HG03175 (cell line): Measurements from ENCODE around the gene ROGDI.

Experiments used
- ATAC-seq: cut with Tn5 transposase; IDR thresholded peaks from one replicate; pipeline ENCODE4 v1.9.1; 2021; ENCODE audit warnings: mild to moderate bottlenecking, moderate library complexity; ENCODE audit not compliant: unreplicated experiment

The ROGDI gene

DNA sequence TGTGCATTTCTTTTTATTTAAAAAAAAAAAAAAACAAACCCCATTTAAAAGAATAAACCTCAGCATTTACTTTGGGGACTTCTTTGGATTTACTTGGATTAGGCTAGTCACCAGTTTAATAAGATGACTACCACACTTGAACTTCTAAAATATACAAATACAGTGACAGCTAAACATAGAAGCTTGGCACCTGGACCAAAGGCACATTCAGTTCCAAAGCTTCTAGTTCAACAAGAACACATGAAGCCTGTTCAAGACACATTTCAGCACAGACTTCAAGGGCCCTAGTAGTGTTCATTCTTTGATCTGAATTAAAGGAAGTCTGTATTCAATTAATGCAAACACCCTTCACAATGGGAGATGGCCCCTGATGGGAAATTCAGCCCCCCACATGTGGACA is 11.6 kb upstream of the ROGDI start:
- ATAC-seq = no peak

DNA sequence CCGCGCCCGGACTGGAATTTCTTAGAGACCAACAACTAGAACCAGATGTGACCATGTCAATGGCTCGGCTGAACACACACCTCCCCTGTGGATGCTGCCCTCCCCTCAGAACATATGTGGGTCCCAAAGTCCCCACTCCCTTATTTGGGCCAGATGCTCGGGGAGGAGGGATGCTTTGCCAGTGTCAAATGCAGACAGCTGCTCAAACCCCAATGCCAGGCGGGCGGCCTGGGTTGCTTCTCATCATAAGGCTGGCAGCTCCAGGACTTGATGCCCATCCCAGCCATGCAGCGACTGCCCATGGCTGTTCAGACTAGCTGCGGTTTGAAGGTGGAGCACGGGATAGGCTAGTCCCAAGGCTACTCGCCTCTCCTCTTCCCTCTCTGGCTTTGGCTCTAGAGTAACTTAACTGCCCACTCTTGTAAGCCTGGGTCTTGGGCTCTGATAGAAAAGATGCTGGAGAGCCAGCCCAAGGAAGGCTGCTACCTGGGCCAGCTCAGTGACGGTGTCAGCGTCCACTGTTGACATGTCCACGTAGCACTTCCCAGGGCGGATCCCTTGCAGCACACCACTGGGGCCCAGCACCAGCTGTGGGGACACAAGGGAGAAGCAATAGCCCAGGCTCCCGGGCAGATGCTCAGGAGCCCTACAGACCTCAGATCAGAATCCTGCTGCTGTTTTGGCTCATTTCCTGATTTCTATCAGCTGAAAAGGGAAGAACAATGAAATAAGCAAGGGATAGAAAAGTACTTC is 11.0 kb upstream of the ROGDI start:
- ATAC-seq = no peak

DNA sequence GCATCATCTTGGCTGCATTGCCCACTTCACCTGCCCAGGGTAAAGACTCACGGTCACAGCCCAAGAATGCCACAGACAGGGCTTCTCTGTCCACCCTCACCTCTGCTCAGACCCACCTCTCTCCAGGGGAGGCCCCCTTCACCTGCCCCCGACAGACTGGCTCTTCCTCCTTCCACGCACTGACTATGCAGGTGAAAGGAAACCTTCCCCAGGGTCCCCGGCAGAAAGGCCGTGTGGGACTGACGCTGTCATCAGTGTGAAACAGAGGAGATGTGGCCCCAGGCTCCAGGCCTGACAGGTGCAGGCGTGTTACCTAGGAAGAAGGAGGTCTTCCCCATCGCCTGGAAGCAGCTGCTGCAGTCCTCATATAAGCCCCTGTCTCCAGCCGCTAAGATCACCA is 9.3 kb upstream of the ROGDI start:
- ATAC-seq = no peak

DNA sequence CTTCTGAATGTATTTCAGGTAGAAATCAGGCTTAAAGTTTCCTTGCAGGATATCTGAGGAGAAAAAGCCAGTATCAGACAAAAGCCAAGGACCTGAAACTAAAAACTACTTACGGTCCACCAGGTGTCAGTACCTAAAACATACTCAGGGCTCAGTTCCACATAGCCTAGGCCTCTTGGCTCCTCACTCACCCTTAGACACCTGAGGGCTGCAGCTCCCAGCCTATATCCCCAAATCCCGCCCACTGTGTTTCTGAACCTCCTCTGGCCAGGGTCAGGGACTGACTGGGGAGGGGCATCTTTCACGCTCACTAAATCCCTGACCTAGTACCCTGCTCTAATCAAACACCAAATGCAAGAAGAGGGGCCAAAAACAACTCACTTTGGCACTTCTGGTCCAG is 8.8 kb upstream of the ROGDI start:
- no peak for ATAC-seq

DNA sequence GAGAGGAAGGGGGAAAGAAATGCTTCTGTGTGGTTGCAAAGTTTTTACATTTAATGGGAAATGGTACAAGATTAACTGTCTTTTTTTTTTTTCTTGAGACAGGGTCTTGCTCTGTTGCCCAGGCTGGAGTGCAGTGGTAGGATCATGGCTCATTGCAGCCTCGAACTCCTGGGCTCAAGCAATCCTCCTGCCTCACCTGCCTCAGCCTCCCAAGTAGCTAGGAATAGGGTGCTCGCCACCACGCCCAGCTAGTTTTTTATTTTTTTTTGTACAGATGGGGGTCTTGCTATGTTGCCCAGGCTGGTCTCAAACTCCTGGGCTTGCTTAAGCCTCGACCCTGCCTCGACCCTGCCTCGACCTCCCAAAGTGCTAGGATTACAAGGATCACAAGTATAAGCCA is 3.8 kb upstream of the ROGDI start:
- ATAC-seq = no peak

DNA sequence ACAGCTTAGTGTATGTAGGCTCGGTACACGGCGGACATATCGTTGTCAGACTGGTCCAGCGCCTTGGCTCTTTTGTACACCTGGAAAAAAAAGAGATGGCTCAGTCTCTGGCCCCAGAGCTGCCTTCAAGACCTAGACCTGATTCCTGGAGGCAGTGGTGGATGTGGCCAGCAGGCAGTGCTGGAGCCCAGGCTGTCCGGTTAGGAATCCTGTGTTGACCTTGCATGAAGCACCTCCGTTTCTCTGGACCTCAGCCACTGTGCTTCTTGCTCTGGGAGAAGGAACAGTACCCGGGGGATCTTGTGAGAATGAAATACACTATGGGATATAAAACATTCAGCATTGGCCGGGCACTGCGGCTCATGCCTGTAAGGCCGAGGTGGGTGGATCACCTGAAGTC is 2.8 kb upstream of the ROGDI start:
- ATAC-seq = no peak

DNA sequence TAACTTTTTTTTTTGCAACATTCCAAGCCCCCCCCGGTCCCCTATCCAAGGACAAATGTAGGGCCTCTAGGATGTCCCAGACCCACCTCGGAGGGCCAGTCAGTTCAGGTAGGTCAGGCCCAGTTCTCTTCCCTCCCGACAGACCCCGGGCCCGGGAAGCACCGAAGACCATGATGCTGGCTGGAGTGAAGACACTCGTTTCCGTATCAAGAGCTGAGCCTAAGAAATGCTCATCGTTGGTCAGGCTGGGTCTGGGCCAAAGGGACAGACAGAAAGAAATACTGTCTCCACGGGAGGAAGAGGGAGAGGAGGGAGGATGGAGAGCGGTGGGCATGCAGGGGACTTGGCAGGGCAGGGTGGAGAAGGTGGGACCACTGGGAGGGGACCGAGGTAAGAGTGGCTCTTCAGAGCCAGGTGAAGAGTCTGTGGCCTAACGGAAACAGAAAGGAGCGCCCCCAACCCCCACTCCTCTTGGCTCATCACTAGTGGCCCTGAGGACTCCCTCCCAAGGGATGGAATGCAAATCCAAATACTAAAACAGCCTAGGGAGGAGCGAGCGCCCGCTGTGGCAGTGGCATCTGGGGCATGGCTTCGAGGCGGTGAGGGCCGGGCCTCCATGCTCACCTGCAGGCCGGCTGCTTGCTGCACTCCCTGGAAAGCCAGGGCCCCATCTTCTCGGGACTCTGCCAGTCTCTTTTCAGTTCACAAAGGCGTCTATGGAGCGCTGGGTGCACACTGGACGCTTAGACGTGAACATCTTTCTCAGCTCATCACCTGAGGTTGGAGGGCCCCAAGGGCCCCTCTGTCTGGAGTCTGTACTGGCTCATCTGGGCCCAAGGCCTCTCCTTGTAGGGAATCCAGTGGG is 1.7 kb upstream of the ROGDI start:
- ATAC-seq = no peak

DNA sequence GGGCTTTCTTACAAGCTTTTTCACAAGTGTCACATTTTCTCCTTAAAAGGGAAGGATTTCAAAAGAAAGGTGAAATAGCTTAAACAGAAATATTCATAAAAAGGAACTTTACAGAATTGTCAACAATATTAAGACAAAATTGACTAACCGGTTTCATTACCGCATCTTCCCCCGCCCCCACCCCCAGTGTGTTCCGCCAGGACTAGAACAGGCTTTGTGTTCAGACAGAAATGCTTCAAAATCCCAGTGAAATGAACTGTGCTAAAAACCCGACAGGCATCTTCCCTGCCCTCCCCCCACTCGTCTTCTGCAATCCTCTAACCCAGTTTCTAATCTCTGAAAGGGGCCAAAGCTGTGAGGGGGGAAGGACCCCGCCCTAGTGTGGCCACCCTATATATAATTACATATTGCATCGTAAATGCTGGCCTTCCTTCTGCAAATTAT is 990 bp upstream of the ROGDI start:
- no peak for ATAC-seq

DNA sequence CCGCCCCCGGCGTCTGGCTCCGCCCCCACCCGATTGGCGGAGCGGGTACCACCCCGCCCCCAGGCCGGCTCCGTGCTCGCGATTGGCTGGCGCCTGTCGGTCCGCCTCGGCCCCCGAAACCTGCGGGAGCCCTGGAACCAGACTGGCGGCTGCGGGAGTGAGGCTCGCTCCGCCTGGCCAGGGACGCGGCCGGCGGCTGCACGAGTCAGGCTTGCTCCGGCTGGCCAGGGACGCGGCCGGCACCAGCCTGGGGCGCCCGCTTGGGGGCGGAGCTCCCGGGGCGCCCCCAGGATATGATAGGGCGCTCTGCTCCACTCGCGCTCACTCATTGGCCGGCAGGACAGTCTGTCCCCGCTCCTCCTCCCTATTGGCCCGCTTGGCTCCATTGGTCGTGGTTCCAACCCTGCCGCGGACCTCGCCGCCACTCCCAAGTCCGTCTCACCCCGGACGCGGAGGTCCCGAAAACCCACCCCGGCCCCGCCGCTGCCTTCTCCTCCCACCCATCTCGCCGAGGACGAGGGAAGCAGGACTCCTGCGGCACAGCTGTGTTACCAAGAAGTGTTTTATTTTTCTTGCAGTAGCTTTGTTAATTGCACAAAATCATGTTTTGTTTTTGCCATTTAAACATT is 340 bp upstream of the ROGDI start:
- peak; percentile 96 for ATAC-seq

DNA sequence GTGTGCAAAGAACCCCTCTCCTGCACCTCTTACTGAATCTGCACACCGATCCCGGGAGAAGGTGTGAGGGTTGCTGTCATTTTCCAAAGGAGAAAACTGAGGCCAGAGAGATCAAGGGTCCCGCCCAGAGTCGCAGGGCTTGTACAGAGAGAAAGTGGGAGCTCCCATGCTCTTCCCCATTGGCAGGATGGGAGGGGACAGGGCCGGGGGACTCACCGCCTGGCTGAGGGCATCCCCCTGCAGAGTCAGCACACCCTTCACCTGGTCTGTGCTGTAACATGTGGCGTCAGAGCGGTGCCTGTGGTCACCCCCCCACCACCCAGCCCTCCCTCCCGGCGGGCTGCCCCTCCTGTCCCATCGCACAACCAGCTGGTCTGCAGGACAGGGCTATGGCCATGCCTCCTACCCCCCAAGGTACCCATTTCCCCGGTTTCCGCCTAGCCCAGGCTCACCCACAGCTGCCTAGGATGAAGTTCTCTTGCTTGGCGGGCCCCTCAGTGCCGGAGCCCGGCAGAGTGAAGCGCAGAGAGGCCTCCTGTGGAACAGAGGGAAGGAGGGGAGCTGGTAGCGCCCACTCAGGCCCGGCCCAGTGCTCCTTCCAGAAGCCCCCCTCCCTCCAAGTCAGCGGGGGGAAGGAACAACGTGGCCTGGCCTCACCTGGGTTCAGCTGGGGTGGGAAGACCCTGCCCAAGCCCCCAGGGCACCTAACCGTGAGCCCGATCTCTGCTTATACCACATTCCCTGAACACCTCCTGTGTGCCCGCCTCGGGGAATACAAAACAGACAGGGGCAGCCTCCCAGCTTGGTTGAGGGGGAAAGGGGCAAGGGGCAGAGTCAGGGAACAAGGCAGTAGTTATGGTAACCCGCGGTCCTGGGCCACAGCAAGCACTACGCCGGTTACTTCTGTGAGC is 1.1 kb downstream of the ROGDI start:
- ATAC-seq = no peak

DNA sequence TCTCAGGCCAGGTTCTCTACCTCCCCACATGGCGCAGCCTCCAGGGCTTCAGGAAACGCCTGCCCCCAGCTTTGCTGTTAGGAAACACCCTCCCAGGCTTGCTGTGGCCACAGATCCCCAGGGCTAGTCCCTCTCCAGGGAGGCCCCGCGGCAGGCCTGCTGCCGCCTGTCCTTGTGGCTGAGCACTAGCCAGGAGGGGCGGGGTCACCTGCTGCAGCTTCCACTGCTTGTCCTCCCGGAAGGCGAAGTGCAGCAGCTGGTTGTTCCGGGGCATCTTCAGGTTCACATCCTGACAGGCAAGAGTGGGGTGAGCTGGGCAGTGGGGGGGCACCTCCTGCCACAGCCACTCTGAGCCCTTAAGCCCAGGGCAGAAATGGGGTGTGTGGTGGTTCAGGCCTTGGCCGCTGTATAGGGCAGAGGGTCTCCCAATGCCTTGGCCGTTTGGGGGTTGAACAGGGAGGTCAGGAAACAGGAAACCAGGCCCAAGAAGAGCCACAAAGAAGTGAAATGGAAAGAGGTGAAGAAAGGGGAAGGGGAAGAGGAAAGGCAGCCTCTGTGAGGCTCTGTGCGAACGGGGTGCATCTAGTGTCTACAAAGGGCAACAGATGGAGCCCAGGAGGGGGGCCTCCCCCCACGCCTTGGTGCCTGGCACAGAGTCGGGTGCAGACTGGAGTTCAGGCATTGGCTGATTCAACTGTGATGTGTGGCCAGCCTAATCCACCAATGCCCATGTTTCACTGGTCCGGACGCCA is 2.0 kb downstream of the ROGDI start:
- no peak for ATAC-seq

DNA sequence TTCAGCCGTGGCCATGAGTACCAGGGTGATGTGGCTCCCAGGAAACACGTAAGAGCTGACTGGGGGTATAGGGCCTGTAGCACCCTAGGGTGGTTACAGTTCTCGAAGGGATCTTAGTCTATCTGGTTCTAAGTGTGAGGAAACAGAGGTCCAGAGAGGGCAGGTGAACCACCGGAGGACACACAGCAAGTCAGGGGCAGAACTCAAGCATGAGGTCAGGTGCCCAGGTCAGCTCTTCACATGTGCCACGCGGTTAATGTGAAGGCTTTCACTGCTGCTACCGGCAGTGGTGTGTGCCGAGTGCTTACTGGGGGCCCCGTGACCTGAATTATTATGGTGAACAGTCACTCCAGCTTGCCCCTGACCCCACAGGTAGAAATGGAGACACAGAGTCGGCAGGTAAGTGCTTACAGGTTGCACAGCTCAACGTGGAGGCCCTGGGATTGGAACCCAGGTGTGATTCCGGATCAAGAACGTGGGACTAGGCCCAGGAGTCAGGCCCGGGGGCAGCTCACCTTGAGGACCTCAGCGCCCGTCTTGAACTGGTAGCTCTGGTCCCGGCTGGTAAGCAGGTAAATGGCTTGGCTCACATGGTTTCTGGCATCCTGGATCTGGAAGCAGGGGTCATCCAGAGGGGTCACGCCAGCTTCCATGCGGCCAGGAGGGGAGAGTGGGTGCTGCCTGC is 3.1 kb downstream of the ROGDI start:
- no peak for ATAC-seq

DNA sequence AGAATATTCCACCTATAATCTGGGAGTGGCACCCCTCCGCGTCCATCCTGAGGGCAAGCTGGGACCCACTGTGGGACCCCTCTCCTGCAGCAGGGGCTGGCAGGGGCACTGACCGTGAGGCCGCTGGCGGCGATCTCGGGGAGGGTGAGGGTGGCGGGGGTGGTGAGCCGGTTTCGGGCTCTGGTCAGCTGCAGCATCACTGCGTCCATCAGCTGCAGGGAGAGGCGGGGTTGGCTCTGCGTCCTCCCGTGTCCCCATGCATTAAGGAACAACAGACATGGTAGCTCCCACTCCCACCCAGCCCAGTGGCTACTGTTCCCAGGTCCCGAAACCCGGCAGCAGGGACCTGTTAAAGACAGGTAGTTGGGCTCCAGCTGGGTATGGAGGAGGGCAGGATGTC is 4.0 kb downstream of the ROGDI start:
- no peak for ATAC-seq

DNA sequence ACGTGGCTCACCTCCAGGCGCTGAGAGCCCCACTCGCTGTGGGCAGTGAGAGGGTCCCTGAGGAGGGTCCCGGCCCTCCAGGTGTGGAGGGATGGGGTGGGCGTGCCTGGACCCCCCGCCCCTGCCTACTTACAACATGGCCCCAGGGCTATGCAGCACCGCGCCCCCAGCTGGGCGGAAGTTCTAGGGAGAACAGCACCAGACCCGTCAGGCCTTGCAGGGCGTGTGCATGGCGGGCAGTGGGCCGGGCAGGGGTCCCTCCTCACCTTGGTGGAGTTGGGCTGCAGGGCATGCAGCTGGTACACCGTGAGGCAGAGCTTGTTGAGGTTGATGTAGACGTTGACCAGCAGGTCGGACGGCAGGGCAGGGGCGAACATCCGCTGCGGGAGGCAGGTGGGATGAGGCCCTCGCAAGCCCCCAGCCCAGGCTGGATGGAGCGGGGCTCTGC is 4.6 kb downstream of the ROGDI start:
- no peak for ATAC-seq

DNA sequence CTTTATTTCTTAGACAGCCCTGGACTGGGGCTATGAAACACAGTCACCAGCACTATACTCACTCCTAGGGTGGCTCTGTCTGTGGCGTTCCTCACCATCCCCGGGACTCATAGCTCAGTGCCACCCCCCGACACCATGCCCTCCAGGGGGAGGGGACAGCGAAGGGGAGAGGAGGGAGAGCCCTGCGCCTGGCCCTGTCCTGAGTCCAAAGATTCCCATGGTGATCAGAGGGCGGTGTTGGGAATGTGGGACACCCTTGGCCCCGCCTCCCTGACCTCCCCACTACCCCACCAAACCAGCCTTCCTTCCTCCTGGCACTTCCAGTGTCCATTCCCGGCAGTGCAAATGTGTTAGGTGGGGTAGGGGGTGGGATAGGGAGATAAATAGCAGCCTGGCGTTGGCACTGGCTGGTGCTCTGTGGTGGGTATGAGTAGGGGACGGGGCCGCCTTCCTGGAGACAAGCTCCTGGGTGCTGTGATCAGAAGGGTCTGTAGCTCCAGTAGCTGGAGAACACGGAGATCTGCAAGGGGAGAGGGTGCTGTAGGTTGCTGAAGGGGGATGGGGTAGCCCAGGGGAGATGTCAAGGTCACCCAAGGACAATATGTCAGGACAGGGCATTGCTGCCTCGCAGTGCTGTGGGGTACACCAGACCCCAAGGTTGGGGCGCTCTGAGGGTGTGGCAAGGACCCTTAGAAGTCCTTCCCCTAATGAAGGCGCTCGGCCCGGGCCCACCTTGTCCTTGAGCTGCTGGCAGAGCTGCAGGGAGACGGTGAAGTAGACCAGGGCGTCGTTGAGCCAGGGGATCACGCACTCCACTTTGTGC is 5.2 kb downstream of the ROGDI start:
- ATAC-seq = no peak

DNA sequence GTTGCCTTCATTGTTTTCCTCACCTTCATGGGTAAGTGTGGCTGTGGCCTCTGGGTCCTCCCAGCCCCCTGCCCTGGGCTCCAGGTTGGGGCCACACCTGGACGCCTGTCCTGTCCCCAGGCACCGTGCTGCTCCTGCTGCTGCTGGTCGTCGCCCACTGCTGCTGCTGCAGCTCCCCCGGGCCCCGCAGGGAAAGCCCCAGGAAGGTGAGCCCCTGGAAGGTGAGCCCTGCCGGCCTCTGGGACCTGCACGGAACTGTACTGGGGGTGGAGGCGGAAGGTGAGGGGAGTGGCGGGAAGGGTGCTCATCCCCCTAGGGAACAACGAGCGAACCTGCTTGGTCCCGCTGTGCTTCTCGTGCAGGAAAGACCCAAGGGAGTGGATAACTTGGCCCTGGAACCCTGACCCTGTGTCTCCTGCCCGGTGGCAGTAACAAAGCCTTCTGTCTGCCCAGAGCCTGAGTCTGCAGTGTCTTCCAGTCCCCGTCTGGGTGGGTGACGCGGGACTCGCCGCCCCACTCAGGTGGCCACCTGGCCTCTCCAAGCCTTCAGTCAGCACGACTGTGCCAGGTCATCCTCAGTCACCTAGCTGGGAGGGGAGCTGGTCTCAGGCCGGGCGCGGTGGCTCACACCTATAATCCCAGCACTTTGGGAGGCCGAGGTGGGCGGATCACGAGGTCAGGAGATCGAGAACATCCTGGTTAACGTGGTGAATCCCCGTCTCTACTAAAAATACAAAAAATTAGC is 6.4 kb downstream of the ROGDI start:
- no peak for ATAC-seq

DNA sequence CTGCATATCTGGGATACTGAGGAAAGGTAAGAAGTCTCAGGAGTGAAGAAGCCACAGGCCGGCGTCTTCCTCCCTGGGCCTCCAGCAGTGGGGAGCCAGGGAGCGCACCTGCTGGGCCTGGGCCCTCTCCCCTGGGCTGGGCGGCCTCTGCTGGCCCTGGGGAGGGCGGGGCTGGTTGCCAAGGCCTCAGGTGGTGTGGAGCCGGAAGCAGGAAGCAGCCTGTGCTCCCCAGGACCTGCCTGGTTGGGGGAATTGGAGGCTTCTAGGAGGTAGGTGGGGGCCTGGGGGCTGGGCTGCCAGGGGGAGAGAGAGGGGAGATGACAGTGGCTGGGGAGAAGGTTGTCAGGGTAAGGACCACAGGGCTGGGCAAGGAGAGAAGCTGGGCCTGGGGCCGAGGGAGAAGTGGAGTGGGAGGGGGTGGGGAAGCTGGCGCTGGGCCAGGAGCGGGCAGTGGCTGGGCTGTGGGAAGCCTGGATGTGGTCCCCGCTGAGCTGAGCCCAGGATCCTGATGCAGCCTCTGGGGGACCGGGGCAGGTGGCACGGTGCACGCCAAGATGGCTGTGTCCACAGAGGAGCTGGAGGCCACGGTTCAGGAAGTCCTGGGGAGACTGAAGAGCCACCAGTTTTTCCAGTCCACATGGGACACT is 7.1 kb downstream of the ROGDI start, which contains the start of gene SMIM22:
Gene SMIM22, plus strand, starts transcription at position 189 of the 647 bp plus-strand sequence. Its CDS starts 366 bp downstream, at position 555.
- ATAC-seq = no peak
